DMS114 treated with DMSO at 0.1 percent for 48 hours (cell line): Measurements from ENCODE around the gene GHITM.
A peak's percentile ranks its signal among the peaks of the same experiment; 100 is the strongest.
"Not testable (repeated sequence)": the region's sequence is repeated elsewhere in the genome, so short reads cannot be mapped to it uniquely, and the experiment has no call there.

Experiments
- DNase-seq: peaks from one replicate; lab custom pipeline; 2025; ENCODE audit not compliant: unreplicated experiment; lab: John Stamatoyannopoulos, UW

GHITM gene

DNA sequence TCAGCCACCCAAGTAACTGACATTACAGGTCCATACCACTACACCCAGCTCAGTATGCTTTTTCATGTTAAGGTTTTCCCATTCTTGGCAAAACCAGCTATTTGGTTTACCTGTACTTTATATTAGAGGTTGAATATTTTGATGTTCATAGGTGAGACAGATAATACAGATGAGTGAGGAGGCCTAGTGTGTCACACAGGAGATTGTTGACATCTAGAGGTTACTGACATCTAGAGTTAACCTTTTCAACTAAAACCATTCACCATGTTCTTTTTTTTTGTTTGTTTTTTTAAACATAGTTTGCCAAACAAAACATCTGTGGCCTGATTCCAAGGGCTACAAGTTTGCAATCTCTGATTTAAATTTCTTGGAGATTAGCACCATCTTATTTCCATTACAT, 8.0 kb downstream of the GHITM start:
- no peak for DNase-seq

DNA sequence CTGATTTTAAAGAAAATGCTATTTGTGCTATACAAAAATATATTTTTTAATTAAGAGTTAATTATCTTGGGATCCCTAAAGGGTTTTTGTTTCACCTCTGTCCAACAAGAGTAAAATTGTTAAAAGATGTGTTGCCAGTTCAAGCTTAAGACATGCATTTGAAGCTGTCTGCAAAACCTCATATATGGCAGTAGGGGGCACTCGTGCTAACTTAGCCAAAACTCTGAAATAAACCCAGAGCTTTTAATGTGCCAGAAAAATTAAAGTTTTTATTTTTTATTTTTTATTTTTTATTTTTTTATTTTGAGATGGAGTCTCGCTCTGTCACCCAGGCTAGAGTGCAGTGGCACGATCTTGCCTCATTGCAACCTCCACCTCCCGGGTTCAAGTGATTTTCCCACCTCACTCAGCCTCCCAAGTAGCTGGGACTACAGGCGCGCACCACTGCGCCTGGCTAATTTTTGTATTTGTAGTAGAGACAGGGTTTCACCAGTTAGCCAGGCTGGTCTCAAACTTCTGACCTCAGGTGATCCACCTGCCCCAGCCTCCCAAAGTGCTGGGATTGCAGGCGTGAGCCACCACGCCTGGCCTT, 8.8 kb downstream of the GHITM start:
- DNase-seq = peak; percentile 37

DNA sequence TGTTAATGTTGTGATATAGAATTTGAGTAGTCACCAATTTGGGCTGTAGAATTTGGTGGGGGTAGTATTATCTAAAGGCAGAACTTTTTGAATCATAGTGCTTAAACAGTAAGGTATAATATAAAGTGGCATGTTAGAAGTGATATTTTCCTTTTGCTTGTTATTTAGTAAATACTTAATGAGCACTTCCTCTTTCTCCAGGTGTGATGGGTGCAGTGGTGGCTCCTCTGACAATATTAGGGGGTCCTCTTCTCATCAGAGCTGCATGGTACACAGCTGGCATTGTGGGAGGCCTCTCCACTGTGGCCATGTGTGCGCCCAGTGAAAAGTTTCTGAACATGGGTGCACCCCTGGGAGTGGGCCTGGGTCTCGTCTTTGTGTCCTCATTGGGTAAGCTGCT, 10.5 kb downstream of the GHITM start:
- DNase-seq = no peak

DNA sequence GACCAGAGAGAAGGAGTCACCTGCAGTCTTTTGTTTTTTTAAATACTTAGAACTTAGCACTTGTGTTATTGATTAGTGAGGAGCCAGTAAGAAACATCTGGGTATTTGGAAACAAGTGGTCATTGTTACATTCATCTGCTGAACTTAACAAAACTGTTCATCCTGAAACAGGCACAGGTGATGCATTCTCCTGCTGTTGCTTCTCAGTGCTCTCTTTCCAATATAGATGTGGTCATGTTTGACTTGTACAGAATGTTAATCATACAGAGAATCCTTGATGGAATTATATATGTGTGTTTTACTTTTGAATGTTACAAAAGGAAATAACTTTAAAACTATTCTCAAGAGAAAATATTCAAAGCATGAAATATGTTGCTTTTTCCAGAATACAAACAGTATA, 13.5 kb downstream of the GHITM start:
- no peak for DNase-seq

DNA sequence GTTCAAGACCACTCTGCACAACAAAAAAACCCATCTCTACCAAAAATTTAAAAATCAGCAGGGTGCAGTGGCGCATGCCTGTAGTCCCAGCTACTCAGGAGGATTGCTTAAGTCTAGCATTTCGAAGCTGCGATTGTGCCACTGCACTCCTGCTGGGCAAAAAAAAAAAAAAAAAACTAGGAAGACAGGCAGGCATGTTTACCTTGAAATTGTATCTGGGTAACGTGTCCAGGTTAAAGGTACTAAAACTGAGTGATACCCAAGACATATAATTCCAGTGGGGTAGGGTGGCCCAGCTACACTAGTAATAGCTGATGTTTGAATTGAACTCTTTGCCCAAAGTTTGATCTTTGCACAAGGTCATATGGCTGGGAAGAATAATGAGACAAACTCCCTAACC, 16.2 kb downstream of the GHITM start:
- no peak for DNase-seq

DNA sequence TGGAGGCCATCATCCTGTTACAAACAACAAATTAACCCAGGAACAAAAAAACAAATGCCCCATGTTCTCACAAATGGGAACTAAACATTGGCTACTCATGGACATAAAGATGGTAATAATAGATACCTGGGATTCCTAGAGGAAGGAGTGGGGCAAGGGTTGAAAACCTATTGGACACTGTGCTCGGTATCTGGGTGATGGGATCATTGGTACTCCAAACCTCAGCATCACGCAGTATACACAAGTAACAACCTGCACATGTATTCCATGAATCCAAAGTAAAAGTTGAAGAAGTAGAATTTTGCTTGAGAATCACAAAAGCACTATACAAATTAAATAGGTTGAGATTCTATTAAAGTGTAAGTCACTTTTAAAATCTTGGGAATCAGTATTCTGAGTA, 16.7 kb downstream of the GHITM start:
- DNase-seq = no peak

DNA sequence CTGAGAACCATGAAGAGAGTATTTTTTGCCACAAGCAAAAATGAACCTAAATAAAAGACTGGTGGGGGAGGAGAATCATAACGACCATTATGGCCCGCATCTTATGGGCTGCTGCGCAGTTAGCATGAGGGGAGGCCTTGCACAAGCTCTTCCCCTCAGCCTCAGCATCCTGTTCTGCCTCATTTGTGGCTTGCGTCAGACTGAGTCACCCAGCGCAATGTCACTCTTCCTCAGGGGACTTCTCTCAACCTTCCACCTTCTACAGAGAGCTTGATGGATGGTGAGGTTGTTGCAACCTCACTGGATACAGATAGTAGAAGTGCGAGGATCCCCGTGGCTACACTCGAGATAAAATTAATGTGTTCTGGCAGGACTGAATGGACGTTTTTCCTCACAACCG, 17.5 kb downstream of the GHITM start:
- no peak for DNase-seq

DNA sequence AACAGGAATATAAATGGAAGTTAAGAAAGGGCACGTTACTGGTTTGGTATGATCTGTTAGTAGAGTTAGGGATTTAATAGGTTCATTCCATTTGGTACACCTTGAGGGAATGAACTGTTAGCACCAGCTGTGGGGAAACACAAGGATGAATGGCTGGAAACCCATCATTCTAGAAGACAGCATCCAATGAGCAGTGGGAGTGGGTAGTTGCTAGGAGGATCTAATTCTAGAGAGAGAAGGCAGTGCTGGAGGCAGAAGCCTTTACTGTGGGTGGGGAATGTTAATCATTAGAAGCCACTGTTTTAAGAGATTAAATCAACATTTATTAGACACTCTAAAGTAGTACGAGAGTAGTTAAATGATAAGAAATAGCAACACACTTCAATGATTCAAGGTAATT, 18.8 kb downstream of the GHITM start:
- DNase-seq = no peak

DNA sequence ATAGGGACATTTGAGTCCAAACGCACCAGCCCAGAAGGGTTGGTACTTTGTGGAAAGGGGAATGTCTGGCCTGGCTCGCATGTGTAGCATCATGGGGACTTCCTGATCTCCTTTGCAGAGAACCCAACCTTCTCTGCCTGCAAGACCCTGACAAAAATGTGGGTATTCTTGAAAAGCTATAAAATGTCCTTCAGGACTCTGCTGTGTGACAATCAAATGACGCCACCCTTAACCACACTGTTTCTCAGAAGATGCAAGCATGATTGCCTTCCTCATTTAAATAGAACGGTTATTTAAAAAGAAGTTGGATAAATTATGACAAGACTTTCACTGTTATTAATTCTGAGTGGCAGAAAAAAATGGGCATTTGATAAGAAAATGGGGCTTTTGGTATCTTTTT, 19.2 kb downstream of the GHITM start:
- no peak for DNase-seq

DNA sequence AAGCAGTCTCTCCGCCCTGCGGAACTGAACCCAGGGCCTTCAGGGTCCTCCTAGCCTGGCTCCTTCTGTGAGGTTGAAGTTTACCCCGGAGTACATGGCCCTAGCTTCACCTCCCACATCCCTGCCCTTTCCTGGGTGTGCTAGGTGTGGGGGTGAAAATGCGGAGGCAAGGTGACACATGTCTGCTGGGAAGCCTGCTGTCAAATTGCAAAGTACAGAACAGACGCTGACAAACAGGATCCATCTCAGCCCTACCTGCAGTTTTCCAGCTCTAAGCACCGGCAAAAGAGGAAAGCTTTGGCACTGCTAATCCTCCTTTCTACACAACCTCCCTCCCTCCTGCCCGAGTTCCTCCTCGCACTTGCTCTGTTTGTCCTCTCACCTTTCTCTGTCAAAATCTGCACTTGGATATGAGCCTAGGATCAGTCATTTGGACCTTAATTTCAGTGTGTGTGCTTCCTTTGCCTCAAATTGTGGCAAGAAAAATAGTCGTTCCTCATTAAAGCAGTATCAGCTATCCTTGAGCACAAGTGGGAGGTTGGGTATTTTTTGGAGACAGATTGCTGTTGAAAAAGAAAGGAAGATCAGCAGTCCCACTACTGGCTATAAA, 19.9 kb downstream of the GHITM start:
- DNase-seq = no peak

DNA sequence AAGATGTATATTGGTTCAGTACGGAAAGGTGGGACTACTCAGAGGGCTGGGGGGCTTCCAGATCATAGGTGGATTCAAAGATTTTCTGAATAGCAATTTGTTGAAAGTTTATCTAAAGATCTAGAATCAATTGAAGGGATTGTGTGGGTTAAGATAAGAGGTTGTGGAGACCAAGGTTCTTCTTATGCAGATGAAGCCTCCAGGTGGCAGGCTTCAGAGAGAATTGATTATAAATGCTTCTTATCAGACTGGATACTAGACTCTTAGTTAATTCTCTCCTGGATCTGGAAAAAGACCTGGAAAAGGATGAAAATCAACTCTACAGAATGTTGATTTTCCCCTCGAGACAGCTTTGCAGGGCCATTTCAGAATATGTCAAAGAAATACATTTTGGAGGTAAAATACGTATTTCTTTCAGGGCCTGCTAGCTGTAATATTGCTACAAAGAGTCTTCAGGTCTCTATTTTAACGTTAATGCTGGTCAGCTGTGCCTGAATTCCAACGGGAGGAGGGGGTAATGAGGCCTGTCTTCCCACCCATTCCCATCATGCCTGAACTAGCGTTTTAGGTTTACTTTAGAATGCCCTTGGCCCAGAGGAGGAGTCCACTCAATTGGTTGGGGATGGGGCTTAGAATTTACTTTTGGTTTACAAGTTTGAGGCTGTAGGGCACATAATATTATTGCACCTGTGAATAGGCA, 21.5 kb downstream of the GHITM start:
- DNase-seq = no peak

DNA sequence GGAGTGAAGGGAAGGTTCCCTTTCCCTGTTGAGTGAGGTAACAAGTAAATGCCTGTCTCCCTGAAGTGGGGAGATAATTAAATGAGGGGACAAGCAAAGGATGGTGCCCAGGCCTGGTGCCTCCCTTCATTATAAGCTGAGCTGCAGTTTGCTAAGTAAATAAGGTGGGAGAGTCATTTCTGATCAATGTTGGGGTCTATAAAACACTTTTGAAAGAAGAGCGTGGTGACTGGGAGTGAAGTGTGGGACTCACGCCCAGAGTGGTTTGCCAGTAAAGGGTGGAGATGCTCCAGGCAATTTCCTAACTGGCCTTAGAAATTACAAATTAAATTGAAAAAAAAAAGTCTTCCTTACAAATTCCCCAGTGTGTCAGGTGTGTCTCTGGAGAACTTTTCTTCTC, 24.7 kb downstream of the GHITM start:
- no peak for DNase-seq

DNA sequence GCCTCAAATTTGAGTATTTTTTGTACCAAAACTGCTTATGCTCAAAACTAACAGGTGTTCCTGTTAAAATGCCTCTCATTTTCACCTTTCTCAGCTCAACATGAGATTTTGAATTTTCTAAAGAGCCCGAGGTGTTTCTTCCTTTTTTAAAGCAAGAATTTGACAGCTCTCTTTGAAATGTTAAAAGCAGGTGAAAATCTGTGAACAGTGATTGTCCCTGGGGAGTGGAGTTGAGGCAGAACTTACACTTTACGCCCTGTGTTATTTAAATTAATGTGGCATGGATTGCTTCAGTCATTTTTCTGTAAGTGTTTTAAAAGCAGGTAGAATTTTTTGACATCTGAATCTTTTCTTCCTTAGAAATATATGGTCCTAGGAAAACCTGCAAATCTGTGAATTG, 25.1 kb downstream of the GHITM start:
- no peak for DNase-seq

DNA sequence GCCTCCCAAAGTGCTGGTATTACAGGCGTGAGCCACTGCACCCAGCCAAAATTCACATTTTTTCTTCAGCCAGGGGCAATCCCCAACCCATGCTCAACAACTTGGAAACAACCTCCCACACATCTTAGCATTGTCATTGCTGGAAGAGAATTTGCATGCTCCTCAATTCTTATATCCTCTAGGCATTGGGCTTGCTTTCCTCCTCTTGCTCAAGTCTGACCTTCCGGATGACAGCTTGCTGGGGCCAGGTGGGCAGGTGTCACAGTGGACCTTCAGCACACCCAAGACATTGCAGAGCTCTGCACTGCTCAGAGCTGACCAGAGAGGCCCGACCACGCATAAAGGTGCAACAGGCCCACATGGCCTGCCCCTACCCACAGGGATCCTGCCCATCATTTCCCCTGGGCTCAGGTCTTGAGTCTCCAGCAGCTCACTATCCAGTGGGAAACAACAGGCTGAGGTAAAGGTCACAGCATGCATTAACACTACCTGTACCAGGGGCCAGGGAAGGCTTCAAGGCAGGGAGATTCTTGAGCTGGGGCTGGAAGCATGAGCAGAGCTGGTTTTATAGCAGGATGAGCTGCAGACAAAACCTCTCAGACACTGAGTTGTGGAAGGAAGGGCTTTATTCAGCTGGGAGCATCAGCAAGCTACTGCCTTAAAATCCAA, 27.4 kb downstream of the GHITM start:
- no peak for DNase-seq

DNA sequence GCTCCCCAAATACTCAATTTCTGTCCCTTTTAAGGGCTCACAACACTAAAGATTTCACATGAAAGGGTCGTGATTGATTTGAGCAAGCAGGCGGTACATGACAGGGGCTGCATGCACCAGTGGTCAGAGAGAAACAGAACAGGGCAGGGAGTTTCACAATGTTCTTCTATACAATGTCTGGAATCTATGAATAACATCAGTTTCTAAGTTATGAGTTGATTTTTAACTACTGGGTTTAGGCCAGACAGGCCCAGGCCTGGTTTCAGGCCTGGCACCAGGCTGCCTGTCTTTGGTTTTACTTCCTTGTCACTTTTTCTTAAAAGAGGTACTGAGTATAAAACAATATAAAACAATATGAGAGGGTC, 28.0 kb downstream of the GHITM start:
- DNase-seq = not testable (repeated sequence)

DNA sequence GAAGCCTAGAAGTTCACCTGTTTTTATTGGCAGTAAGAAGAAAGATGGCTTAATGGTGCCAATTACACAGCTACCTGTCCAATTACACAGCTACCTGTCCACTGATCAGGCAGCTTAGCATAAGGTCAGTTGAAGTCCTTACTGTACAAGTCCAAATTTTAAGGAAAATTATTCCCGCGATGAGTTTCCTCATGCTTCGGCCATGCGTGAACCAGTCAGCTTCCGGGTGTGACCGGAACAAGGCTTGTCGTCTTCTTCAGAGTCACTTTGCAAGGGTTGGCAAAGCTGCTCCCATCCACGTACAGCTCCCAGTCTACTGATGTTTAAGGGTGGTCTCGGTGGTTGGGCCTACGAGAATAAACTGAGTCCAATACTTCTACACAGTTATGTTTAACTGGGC, 29.1 kb downstream of the GHITM start:
- DNase-seq = not testable (repeated sequence)

DNA sequence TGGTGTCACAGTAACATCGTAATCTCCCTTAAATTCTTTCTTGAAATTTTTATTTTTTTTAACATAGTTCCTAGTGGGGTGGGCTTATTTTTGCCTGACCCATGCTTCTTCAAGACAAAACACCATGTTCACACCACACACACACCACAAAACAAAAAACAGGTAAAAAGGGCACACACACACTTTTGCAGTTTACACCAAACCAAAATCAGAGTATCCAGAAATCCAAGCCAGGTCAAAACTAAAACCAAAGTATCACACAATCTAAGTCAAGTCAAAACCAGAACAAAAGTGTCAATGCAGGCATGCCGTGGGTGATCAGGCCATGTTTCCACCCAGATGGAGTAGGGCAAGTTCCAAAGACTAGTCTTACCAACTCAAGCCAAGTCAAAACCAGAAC, 31.9 kb downstream of the GHITM start:
- DNase-seq = not testable (repeated sequence)

DNA sequence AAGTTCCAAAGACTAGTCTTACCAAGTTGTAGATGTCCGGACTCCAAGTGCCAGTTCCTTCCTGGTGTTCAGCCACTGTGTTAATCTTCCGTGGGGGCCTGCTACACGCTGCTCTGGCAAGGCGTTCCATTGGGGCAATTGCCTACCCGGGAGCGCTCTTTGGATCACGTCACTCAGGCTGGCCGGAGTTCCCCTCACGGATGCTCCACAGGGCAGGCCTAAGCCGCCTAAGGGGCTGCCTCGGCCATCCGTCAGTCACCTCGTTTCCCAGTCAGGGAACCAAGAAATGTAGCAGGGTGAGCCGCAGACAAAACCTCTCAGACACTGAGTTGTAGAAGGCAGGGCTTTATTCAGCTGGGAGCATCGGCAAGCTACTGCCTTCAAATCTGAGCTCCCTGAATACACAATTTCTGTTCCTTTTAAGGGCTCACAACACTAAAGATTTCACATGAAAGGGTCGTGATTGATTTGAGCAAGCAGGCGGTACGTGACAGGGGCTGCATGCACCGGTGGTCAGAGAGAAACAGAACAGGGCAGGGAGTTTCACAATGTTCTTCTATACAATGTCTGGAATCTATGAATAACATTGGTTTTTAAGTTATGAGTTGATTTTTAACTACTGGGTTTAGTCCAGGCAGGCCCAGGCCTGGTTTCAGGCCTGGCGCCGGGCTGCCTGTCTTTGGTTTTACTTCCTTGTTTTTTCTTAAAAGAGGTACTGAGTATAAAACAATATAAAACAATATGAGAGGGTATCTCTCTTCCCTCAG, 32.6 kb downstream of the GHITM start:
- DNase-seq = not testable (repeated sequence)

DNA sequence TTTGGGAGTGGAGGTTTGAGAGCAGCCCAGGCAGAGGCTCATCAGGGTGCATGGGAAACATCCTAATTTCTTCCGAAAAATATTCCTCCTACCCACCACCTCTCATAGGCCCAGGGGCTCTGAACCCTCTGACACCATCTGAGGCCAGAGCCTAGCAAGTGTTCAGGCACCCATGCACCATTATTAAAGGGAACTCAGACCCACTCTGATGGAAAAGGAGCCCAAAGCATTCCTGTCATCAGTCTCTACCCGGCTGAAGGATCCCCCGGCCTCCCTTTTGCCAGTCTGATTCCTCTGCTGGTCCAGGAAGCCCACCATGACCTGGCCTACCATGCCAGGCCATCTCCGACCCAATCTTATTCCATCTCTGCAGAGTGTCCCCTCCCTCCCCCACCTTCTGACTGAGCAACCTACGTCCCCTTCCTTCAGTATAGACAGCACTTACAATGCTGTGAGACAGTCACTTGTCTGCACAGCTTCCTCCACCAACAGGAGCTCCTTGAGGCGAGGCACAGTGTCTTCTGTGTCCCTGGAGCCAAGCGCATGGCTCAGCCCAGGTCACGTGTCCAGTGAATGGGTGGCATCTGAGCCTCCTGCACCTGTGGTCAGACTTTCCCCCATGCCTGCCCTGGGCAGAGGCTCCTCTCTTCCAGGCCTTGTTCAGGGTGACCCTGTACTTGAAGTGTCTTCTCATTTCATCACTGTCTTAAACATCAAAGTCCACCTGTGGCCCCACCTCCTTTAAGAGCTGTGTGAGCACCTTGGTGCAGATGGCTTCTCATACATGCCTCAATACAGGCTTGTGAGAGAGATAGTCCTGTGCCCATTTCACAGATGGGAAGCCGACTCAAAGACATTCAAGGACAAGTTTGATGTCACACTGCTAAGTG, 33.4 kb downstream of the GHITM start:
- DNase-seq = no peak

DNA sequence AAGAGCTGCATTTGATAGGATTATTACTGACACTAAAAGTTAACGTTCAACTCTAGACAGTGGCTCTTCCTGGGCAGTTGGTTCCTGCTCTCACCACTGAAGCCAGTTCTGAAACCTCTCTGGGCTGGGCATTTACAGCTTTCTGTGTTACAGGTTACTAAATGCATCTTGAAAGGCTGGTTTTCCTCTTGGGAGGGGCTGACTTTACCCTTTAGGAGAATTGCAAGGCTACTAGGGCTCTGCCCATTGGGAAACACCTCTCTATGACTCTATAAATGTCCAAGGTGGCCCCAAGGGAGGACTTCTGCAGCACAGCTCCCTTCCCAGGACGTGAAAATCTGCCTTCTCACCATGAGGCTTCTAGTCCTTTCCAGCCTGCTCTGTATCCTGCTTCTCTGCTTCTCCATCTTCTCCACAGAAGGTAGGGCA, 34.2 kb downstream of the GHITM start, which contains the start of gene GPR15LG:
GPR15LG (plus strand) TSS at position 301 of the 429 bp plus-strand sequence; CDS start at position 352, 51 bp downstream.
- DNase-seq = no peak
